NK-92 (cell line): ENCODE results near the gene FBXL12.
"Not testable (repeated sequence)": the region's sequence is repeated elsewhere in the genome, so short reads cannot be mapped to it uniquely, and the experiment has no call there.

Experiments
- DNase-seq: peaks from one replicate; lab custom pipeline; 2025; ENCODE audit not compliant: unreplicated experiment; lab: John Stamatoyannopoulos, UW

FBXL12 gene

GRCh38 chr19:9818734-9819595 lies at the start of gene FBXL12:
Gene FBXL12, minus strand, starts transcription at chr19:9819079. Its CDS starts 266 bp downstream, at chr19:9818813.
- DNase-seq, result peak; percentile 100

- DNase-seq, result no peak
Observed at GRCh38 chr19:9865732-9866501, 47.0 kb upstream of the FBXL12 start.

- DNase-seq, result no peak
Observed at GRCh38 chr19:9863759-9864158, 44.9 kb upstream of the FBXL12 start.

- DNase-seq, result no peak
Observed at GRCh38 chr19:9862938-9863337, 44.1 kb upstream of the FBXL12 start.

- no peak for DNase-seq
Observed at GRCh38 chr19:9861503-9861902, 42.6 kb upstream of the FBXL12 start.

- no peak for DNase-seq
Observed at GRCh38 chr19:9860407-9860806, 41.5 kb upstream of the FBXL12 start.

- DNase-seq, result no peak
Observed at GRCh38 chr19:9858766-9859165, 39.9 kb upstream of the FBXL12 start.

GRCh38 chr19:9857920-9858746 lies 39.3 kb upstream of the FBXL12 start:
- no peak for DNase-seq

GRCh38 chr19:9857076-9857721 lies 38.3 kb upstream of the FBXL12 start:
- DNase-seq, result no peak

- DNase-seq, result no peak
Observed at GRCh38 chr19:9856609-9857008, 37.7 kb upstream of the FBXL12 start.

- DNase-seq, result no peak
Observed at GRCh38 chr19:9854282-9854846, 35.5 kb upstream of the FBXL12 start.

- DNase-seq, result no peak
Observed at GRCh38 chr19:9850235-9850959, 31.5 kb upstream of the FBXL12 start.

- no peak for DNase-seq
Observed at GRCh38 chr19:9849791-9850190, 30.9 kb upstream of the FBXL12 start.

- no peak for DNase-seq
Observed at GRCh38 chr19:9848762-9849161, 29.9 kb upstream of the FBXL12 start.

GRCh38 chr19:9848060-9848459 lies 29.2 kb upstream of the FBXL12 start:
- DNase-seq, result no peak

- no peak for DNase-seq
Observed at GRCh38 chr19:9847087-9847671, 28.3 kb upstream of the FBXL12 start.

- not testable (repeated sequence) for DNase-seq
Observed at GRCh38 chr19:9843626-9844273, 24.9 kb upstream of the FBXL12 start.

- DNase-seq, result no peak
Observed at GRCh38 chr19:9842834-9843625, 24.2 kb upstream of the FBXL12 start.
